Activated CD4-positive, alpha-beta T cell treated with anti-CD3 and anti-CD28 coated beads, Interleukin-2, amount 50 U/mL, for 4 hours (primary cell): ENCODE measurements around the gene SSR3.

Experiments
- DNase-seq, 2 experiments: peaks; one replicate each; pipeline ENCODE4 v3.0.0-alpha.2; 2020

The SSR3 gene

DNA sequence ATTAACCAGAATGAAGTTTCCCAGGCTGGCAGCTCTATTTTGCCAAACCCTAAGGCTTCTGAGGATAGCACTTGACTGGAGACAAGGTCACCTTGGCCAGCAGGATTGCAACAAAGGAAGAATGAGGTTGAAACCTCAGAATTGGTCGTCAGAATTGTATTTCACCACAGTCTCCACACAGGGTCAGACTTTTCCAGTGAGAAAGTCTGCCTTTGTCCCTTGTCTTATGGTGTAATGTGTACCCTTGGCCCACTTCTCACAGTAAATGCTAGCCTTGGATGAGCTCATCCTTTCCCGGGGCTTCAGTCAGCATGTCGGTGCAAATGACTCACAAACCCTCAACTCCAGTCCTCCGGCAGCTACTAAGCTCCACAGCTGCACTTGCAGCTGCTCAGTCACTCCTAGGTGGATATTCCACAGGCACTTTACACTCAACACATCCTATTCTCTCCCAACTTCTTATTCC is 19.7 kb downstream of the SSR3 start:
- DNase-seq, result no peak

DNA sequence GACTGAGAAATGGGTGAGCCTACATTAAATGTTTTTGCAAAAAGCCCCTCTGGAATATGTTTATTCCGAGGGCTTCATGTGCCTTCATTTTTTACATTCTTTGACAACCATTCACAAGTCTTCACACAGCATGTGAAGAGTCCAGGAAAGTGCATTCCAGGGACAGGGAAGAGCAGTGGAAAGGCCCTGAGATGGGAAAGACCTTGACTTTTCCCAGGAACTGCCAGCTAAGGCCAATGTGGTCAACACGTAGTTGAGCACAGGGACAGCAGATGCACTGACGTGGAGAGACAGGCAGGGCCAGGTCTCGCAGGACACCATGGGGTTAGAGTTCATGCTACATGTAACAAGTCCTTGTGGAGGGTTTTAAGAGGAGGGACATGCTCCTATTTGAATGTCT is 21.7 kb downstream of the SSR3 start:
- DNase-seq, result no peak

DNA sequence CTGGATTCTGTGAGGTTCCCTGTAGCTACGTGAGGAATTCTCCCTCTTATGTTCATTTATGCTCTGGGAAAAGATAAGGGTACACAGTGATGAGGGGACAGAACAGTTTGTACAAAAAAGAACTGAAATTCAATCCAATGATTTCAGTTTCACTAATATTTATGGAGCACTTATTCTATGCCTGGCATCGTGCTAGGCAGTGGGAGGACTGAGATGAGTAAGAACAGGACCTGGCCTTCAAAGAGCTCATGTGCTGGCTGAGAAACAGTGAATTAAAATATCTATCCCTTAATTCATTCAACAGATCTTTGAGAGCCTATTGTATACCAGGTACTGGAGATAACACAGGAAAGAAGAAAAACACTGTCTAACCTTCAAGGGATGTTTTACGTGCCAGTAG is 22.2 kb downstream of the SSR3 start:
- DNase-seq, result no peak

DNA sequence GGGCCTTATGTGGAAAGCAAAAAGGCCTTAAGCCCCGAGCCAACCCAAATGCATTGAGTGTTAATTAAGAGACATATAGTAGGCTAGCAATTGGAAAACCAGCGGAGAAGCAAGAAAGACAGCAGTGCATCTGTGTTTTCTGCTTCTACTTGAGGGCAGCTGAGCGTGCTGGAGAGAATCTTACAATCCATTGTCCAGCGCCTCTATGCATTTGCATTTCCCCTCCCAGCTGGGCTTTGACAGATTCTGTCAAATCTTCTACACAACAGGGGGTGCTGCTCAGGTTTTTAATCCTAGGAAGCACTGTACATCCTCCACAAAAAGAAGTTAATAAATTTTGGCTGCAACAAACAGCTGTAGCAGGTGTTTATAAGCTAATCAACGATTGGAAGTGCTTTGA is 23.9 kb downstream of the SSR3 start:
- no peak for DNase-seq

DNA sequence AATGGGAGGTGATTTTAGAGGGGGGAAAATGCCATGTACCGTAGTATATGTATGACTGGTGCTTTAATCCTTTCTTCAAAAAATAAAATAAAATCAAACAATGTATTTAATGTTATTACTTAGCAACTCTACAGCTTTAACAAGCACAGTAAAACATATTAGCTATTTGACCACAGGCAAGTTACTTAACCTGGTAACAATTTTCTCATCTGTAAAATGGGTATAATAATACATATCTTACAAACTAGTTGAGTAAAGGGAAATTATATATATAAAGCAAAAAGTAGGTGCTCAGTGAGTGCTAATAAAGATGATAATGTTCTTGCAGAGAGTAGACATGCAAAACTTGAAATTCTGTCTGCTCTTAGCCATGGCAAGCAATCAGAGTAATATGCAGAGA is 27.9 kb downstream of the SSR3 start:
- no peak for DNase-seq

DNA sequence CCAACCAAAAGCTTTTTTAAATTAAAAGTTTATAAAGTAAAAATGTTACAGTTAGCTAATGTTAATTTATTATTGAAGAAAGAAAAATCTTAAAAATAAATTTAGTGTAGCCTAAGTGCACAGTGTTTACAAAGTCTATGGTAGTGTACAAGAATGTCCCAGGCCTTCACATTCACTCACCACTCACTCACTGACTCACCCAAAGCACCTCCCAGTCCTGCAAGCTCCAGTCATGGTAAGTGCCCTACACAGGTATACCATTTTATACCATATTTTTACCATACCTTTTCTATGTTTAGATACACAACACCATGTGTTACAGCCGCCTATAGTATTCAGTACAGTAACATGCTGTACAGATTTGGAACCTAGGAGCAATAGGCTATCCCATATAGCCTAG is 29.1 kb downstream of the SSR3 start:
- DNase-seq, result no peak

DNA sequence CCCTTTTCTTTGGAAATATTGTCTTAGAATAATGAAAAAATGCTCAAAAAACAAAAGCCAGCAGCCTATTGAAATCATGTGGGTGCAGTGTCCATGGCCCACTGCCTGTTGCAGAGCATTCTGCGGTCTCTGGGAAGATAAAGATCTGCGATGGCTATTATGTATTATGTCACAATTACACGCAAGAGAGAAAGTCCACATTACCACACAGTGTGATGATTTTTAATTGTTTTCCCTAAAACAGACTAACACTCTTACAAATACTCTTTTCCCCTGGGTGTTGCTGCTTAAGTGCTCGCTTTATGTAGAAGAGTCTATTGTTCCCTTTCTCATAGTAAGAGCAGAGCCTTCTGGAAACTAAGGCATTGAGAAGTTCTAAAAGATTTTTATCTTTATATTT is 32.2 kb downstream of the SSR3 start:
- DNase-seq, result no peak

DNA sequence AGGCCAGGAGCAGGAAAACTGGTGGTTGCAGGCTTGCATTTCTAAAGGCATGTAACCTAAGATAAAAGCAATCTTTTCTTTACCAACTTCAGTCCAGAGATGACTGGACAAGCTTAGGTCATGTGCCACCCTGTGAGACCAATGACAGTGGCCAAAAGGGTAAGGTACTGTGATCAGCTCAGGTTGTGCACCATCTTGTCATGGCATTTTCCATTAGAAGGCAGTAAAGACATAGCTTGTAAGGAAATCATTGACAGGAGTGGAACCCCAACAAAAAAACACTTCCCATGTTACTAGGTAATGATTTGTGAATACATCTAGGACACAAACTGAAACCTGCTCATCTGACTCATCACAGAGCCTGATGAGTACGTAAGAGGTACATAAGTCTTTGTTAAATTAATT is 35.2 kb downstream of the SSR3 start:
- no peak for DNase-seq

DNA sequence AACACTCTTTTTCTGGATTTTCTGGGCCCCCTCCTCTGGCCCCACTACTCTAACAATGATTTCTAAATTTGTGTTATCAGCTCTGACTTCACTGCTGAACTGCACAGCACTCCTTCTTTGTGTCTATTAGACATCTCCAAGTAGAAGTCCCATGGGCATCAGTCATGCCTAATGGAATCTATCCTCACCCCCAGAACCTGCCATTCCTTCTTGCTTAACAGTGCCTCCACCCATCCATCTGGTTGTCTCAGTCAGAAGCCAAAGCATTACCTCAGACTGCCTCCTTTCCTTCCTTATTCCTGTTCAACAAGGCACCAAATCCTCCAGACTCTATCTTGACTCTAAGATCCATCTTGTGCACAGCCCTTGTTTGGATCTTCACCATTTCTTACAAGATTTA is 36.2 kb downstream of the SSR3 start:
- DNase-seq, result no peak

DNA sequence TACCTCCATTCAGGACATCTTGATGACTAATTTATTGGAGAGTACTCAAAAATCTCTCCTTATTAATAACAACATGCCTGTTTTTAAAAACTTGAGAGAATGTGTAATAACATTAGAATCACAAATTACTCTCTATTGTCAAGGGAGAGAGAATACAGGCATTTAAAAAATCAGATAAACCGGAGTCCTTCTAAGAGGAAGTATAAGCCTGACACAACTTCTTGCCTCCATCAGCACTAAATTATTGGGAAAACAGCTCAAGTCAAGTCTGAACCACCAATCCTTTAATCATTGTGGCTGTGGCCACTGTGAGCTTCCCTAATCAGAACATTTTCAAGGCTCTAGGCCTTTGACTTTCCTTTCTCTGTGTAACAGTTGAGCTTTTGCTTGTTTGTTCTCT is 38.0 kb downstream of the SSR3 start:
- no peak for DNase-seq

DNA sequence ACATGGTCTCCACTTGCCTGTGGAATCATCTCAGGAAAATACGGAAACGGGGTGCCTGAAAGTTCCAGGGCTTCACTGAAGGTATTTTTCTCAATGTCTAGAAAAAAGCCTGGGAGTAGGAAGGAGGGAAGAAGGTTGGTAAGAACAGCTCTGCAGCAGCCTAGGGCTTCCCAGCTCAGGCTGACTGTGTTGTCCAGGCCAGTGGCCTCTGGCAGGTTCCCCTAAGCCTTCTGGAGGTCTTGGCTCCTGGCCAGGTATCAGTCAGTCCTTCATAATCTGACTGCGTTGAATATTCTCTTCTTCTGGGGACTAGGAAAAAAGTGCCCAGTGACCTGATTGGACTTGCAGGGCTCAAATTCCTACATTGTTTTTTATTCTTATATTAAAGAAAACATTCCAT is 38.6 kb downstream of the SSR3 start:
- DNase-seq, result no peak

DNA sequence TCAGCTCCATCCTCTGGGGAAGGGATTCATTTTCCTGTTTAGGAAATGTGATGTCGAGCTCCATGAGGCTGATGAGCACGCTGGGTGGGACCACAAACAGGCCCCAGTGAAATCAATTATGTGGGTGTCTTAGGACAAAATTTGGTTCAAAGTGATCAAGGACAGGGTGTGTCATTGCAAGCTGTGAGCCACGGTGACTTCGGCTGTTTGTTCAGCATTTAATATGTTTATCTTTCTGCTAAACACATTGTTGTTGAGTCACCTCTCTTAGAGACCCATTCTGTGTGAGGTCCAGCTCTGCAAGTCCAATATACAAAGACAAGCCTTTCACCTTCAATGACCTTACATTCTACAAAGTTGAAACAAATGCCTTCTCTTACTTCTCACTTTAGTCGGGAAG is 41.3 kb downstream of the SSR3 start:
- DNase-seq, result no peak

DNA sequence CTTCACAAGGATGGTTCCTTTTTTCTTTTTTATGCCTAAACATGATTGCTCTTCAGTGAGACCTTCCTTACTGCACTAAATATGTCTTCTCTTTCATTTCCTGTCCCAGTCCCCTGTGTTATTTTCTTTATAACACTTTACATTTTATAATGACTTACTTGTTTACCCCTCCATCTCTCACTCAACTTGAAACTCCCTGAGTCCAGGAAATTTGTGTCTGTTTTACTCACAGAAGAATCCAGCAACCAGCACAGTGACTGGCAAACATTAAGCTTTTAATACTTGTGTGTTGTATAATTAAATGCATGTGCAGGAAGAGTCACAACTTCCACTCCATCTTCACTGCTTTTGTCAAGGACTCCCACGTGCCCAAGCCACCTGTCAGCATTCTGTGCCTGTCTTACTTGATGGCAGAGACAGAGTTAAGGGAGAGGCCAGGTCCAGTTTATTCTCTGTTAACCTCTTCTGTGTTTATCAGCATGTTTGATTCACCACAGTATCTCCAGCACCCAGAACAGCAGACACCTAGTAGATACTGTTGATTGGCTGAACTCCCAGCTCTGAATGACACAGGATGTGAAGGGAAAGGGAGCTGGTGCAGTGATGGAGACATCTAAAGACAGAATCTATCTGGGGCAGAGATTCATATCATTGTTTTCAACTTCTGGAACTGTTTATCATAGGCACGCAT is 42.8 kb downstream of the SSR3 start:
- no peak for DNase-seq

DNA sequence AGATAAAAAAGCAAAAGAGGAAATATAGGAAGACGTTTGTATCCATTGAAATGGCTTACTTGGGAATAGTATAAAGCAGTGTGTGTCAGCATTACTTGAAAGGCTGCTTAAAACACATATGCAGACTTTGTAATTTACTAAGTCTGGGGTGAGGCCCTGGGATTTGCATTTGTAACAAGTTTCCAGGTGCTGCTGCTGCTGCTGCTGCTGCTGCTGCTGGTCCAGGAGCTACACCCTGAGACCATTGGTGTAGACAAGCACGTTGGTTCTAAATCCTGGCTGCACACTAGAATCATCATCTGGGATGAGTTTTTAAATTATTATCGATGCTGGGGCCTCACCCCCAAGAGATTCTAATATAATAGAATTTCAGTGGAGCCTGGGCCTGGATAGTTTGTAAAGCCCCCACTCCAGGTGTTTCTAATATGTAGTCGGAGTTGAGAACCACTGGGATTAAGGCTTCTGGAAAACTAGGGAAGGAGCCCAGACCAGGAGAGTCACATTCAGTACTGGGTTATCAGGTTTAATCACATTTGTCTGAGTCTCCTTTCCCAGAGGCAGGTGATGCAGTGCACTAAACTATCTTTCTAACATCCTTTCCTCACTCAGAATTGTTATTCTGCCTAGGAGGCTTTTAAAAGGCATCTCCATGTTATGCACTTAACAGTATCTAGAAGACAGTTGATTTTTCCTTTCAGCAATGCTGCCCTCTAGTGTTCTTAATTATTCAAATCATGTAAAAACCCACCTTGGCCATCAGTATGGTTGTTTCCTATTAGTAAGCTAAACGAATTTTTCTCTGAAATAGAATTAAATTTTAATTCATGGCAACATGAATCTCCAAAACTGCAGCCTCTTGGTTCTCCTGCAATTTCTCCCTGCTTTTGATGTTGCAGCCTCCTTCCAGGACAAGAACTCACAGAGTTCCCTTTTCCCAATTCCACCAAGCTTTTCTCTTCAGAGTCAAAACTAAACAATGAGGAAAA is 45.4 kb downstream of the SSR3 start:
- no peak for DNase-seq

DNA sequence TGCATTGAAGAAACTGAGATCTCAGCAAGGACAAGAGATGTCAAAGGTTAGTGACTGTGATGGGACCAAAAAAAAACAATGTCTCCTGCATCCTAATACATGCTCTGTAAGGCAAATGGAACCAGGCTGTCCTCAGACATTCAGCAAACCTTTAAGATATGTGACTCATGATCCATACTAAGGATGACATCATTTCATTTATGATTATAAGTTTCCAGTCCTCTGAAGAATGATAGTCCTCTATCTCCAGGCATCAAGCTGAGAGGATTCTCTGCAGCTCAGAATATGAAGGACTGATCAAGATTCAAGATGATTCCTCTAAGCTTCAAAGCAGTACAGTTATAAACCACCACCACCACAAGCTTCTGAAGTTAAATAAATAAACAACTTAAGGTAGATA is 47.6 kb downstream of the SSR3 start:
- DNase-seq, result no peak

DNA sequence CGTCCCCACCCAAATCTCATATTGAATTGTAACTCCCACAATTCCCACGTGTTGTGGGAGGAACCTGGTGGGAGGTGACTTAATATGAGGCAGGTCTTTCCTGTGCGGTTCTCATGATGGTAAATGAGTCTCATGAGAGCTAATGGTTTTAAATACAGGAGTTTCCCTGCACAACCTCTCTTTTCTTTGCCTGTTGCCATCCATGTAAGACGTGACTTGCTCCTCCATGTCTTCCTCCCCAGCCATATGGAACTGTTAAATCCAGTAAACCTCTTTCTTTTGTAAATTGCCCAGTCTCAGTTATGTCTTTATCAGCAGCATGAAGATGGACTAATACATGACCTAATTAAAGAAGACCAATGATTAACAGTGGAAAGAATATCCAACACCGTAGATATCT is 56.6 kb downstream of the SSR3 start:
- DNase-seq, result no peak

DNA sequence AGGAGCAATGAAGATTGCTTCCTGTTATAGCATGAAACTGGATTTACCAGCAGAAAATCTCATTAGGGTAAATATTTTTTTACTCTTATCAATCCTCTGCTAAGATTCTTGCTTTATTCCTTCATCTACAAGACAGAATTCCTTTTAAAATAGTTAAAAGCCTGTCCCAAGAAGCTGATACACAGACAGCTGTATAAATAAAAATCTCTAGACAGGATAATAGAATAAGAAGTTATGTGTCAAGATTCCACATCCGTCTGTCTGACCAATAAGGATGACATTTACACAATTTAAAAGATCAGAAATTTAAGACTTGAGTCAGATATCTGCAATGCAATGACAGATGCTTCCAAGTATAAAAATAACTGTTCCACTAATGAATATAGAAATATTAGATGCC is 57.6 kb downstream of the SSR3 start:
- DNase-seq, result no peak

DNA sequence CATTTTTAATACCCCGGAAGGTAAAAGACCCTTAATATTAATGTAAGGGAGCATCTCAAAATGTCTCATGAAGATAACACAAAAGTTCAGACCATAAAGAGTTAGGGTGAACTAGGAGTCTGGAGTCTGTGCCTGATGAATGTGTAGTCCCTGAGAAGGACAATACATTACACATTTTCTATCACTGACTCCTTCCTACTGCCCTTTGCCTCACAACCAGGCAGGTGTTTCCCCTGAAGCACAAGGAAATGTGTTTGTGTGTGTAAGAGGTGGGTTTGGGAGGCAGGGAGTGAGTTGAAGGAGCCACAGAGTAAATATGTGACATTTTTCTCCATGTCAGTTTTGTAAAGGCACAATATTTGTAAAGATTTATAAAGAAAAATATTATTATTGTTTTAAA is 59.1 kb downstream of the SSR3 start:
- DNase-seq, result no peak

DNA sequence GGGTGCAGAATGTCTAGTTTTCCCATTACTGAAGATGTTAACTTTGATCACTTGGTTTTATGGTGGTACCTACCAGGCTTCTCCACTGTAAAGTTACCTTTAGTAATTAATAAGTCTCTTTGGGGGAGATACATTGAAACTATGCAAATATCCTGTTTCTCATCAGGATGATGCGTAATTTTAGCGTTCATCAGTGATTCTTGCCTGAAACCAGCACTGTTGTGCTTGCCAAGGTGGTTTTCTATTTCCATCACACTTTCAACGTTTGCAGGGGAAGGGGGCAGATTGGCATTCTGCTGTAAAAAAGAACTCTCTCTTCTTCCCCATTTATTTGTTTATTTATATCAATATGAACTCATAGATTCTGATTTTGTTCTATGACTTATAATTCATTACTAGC is 61.0 kb downstream of the SSR3 start:
- no peak for DNase-seq

DNA sequence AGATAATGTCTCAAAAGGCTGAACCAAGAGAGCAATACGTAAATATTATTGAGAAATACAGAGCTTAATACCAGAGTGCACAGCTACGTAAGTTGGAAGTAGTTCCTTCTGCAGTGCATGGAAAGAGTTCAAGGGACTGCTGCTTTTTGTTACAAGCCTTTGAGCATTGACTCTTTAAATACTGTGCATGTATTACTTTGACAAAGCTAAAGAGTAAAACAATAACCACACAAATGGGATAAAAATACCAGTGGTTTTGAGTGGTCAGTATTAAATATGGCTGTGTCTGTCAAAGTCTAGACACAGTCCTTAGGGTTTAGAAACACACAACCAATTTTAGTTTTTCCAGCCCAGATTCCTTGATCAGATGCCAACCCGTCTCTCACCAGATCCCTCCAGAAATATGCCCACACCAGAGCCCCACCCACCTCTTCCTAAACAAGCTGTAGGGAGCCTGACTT is 62.1 kb downstream of the SSR3 start:
- DNase-seq, result no peak

DNA sequence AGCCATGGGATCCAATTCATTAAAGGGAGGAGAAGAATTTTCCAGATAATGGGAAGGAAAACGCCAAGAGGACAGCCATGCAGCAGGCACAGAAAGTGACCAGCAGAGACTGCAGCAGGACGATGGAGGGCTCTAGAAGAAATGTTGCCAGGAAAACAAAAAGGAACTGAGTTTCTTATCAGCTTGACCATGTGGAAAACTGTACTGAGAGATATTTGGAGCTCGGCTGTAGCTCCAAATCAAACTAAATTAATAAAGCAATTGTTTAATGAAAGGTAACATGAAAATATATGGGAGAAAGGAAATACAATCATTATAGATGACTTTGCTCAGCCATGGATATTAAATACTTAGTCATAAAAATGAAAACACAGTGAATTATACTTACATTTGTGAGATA is 63.7 kb downstream of the SSR3 start:
- DNase-seq, result no peak
